Heart left ventricle (tissue), 16 donors: Measurements from ENCODE around the gene MRTFA. TPM values are rescaled to one million over a fixed set of nuclear protein-coding genes. Genes with fewer than 3 reads are reported as not detected.
A peak's percentile ranks its signal among the peaks of the same experiment; 100 is the strongest.

Source experiments
- ATAC-seq, 4 donors: fragments of 200-7000 bp; cut with Tn5 transposase; one replicate each; pipeline ENCODE4 v1.9.1; 2020 to 2022; ENCODE audit warnings: moderate library complexity in 4 of 4, mild to moderate bottlenecking in 3 of 4, moderate number of reproducible peaks in 1 of 4
- DNase-seq, 5 donors: peaks; one replicate each; pipeline ENCODE4 v3.0.0-alpha.2; 2020
- H3K27ac ChIP-seq, 12 donors: fragments of 200-600 bp; sonication (generic) in 4 of 12; one replicate each; pipeline versions ENCODE4 v1.5.0 to v1.8.0; 2016 to 2022; ENCODE audit warnings: mild to moderate bottlenecking in 2 of 12
- H3K27me3 ChIP-seq, 9 donors: fragments of 200-600 bp; sonication (generic) in 2 of 9; one replicate each; pipeline versions ENCODE4 v1.5.1 to v1.8.0; 2016 to 2022; ENCODE audit warnings: mild to moderate bottlenecking in 3 of 9
- H3K36me3 ChIP-seq, 9 donors: fragments of 200-600 bp; sonication (generic) in 2 of 9; one replicate each; pipeline versions ENCODE4 v1.5.0 to v1.8.0; 2018 to 2022; ENCODE audit warnings: mild to moderate bottlenecking in 2 of 9
- H3K4me1 ChIP-seq, 12 donors: fragments of 200-600 bp; sonication (generic) in 4 of 12; one replicate each; pipeline versions ENCODE4 v1.5.0 to v1.8.0; 2016 to 2022; ENCODE audit warnings: mild to moderate bottlenecking in 3 of 12
- H3K4me3 ChIP-seq, 12 donors: fragments of 200-600 bp; sonication (generic) in 4 of 12; one replicate each; pipeline versions ENCODE4 v1.5.0 to v1.8.0; 2017 to 2022; ENCODE audit warnings: mild to moderate bottlenecking in 9 of 12, moderate library complexity in 4 of 12
- H3K9me3 ChIP-seq, 12 donors: fragments of 200-600 bp; sonication (generic) in 4 of 12; one replicate each; pipeline versions ENCODE4 v1.5.0 to v1.8.0; 2016 to 2022; ENCODE audit warnings: mild to moderate bottlenecking in 1 of 12
- POLR2A ChIP-seq, 2 donors: fragments of 450-650 bp; IDR thresholded peaks; one replicate each; pipeline ENCODE4 v1.6.1; 2017; ENCODE audit warnings: antibody characterized with exemption in 2 of 2, mild to moderate bottlenecking in 2 of 2, moderate library complexity in 2 of 2
- WGBS, 4 donors: extraction: QIAGEN DNeasy Blood & Tissue Kit in 2 of 4; methylation state at CpG; one replicate each; pipeline versions ENCODE4 v1.1.5 to v1.1.7; 2013 to 2018; 5-methylcytosine and 5-hydroxymethylcytosine counted together
- intact Hi-C, 10 donors: fragments of 100-400 bp; cut with DNase I; formaldehyde crosslinking; loops; one replicate each; pipeline versions ENCODE4 v1.11.1 to v1.14.2; 2022
- polyA plus RNA-seq, 2 donors: library from polyadenylated mRNA; stranded (reverse); fragments of 200-250 nt; gene quantifications; one replicate each; pipeline ENCODE4 v1.2.3, GENCODE V29; 2013
- total RNA-seq, 9 donors: library from RNA; depleted of rRNA in 2 of 9; stranded (reverse); fragments of >200 nt in 2 of 9; fragmentation: NEBNext Ultra II Directional in 3 of 9; extraction: Animal tissue kit (Norgen Biotek cat#: 25700) in 3 of 9; gene quantifications; one replicate each; pipeline versions ENCODE4 v1.1.0 to v1.2.4, GENCODE V29; 2016 to 2023
- TF ChIP-seq, protein P1 (sequence below), 12 donors: fragments of 200-600 bp; sonication (generic) in 4 of 12; IDR thresholded peaks; one replicate each; pipeline versions ENCODE4 v1.5.0 to v1.8.0; 2018 to 2022; ENCODE audit warnings: antibody characterized with exemption in 12 of 12, mild to moderate bottlenecking in 5 of 12
- donor health status: ischemic (EF 13 %, LVEDD 7.1; RV severe dilation, severe dysfunction).
- donor health status: healthy with polysubstance abuse.
- donor health status: DM: no; HTN: yes; CAD: no.
- donor health status: DM: no; HTN: no; CAD: no.
- donor health status: ischemic (EF 25% LVEDD 6.9; RV normal size, moderate dysfunction).
- donor health status: ischemic (EF 25% LVEDD 5.7; RV mildly dilated, moderate dysfunction).
- donor health status: healthy.
- donor health status: DM: yes; HTN: yes; CAD: no.
- donor health status: ischemic (EF 35%, LVEDD 5.7; RV mildly dilated, moderate dysfunction).
- donor health status: nonischemic (EF 11% LVEDD 7.7; RV severe dilation, severe dysfunction).
- donor health status: DM: yes; HTN: yes; CAD: no.
- donor health status: PGD.
- donor health status: ischemic (EF 29% LVEDD 5.4; RV normal size, mild dysfunction).
- donor health status: nonischemic (EF 23%, LVEDD 6.1; RV moderate dilation, normal function).

The MRTFA gene
- total and polyA plus RNA-seq, 11 donors: 14.0 to 52.6 (median 26.9) TPM

DNA sequence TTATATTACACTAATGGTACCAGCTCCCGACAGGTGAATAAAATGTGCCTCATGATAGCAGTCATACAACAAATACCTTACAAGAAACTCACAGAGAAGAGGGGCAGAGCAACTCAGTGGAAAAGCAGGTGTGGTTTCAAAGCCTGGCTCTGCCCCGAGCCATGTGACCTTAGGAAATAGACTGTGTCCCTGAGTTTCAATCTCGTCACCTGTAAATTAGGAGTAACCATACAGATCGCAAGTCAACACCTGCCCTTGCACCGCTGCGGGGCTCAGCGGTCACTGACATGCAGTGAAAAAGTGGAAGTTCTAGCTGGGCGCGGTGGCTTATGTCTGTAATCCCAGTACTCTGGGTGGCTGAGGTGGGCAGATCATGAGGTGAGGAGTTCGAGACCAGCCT is 11.9 kb upstream of the MRTFA start:
- Histone ChIP-seq H3K27ac (no peak overlapping the region), H3K9me3 (no peaks in the 10 kb centered on the region), H3K4me3 (no peak overlapping the region), H3K36me3 (no peaks in the 10 kb centered on the region), H3K27me3 (no peaks in the 10 kb centered on the region), H3K4me1 (peaks cover 0 to 31% (median 15%) of the 10 kb centered on the region in 12 donors)
- intact Hi-C loops: loop anchor here in 8 of 10 donors (2.0 to 10.0 kb wide), 6 partner anchors 94 to 212 kb away; no protein-coding TSS in a partner anchor
- TF ChIP-seq, protein P1, sequence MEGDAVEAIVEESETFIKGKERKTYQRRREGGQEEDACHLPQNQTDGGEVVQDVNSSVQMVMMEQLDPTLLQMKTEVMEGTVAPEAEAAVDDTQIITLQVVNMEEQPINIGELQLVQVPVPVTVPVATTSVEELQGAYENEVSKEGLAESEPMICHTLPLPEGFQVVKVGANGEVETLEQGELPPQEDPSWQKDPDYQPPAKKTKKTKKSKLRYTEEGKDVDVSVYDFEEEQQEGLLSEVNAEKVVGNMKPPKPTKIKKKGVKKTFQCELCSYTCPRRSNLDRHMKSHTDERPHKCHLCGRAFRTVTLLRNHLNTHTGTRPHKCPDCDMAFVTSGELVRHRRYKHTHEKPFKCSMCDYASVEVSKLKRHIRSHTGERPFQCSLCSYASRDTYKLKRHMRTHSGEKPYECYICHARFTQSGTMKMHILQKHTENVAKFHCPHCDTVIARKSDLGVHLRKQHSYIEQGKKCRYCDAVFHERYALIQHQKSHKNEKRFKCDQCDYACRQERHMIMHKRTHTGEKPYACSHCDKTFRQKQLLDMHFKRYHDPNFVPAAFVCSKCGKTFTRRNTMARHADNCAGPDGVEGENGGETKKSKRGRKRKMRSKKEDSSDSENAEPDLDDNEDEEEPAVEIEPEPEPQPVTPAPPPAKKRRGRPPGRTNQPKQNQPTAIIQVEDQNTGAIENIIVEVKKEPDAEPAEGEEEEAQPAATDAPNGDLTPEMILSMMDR (IDR thresholded peaks at IDR 0.05): no peak
- no peak for TF ChIP-seq POLR2A (IDR thresholded peaks at IDR 0.05)
- ATAC-seq (no peak), DNase-seq (no peak)
- WGBS, 4 donors: 88 to 97% (median 96%) methylated on average over 10 of the region's 10 CpGs

DNA sequence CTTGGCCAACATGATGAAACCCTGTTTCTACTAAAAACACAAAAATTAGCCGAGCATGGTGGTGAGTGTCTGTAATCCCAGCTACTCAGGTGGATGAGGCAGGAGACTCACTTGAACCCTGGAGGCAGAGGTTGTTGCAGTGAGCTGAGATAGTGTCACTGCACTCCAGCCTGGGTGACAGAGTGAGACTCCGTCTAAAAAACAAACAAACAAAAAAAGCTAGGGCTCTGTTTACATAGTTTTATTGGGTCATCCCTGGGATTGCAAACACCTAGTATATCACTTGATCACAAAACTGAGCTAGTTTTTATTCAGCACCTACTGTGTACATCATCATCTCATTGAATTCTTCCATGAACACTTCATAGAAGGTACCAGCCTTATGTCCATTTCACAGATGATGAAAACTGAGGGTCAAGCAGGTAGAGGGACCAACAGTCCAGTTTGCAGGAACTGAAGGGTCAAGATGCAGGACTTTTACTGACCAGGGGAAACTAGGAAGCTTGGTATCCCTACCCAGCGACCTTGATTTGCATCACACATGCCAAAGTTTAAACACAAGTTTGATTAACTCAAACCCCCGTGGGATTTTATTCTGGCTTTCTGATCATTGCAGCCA is 9.2 kb upstream of the MRTFA start:
- H3K4me1 ChIP-seq: peaks cover 0 to 8% (median 0%) of the 10 kb centered on the region in 12 donors
- H3K9me3 ChIP-seq: no peaks in the 10 kb centered on the region
- no peaks in the 10 kb centered on the region for H3K36me3 ChIP-seq
- no peak for DNase-seq
- ATAC-seq: no peak
- no peak overlapping the region for H3K4me3 ChIP-seq
- WGBS, 4 donors: 62 to 72% (median 70%) methylated on average over 4 of the region's 4 CpGs
- TF ChIP-seq, protein P1 (IDR thresholded peaks at IDR 0.05): no peak
- TF ChIP-seq POLR2A (IDR thresholded peaks at IDR 0.05): no peak
- peak overlapping the region in 1 of 12 donors; percentile 76 for H3K27ac ChIP-seq
- H3K27me3 ChIP-seq: no peaks in the 10 kb centered on the region
- intact Hi-C loops: loop anchor here (1.0 to 10.0 kb wide), 9 partner anchors 91 to 209 kb away; no protein-coding TSS in a partner anchor

DNA sequence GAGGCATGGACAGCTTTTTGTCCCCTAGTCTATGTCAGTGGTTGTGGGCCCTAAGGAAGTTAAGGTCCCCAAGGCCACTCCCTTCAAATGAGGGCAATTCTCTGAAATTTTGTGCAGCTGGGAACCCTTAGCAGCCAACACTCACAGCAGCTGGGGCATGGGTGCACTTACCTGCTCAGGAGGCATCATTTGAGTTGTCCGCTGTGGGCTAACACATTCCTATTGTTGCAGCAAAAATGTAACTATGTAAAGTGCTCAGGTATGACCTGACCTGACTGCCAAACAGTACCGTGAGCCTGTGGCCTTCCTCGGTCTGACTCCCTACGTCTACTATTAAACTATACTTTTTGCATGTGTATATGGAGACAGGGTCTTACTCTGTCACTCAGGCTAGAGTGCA is 5.8 kb upstream of the MRTFA start:
- TF ChIP-seq POLR2A (IDR thresholded peaks at IDR 0.05): no peak
- TF ChIP-seq, protein P1 (IDR thresholded peaks at IDR 0.05): no peak
- no peak overlapping the region for H3K4me3 ChIP-seq
- H3K9me3 ChIP-seq: no peaks in the 10 kb centered on the region
- H3K4me1 ChIP-seq: peaks cover 0 to 20% (median 6%) of the 10 kb centered on the region in 12 donors
- H3K36me3 ChIP-seq: no peaks in the 10 kb centered on the region
- ATAC-seq (no peak), DNase-seq (no peak)
- no peak overlapping the region for H3K27ac ChIP-seq
- 86 to 99% (median 94%) methylated on average over 4 of the region's 4 CpGs for WGBS, 4 donors
- intact Hi-C loops: loop anchor here in 6 of 10 donors (5.0 to 10.0 kb wide), 3 partner anchors 88 to 118 kb away; no protein-coding TSS in a partner anchor
- no peaks in the 10 kb centered on the region for H3K27me3 ChIP-seq

DNA sequence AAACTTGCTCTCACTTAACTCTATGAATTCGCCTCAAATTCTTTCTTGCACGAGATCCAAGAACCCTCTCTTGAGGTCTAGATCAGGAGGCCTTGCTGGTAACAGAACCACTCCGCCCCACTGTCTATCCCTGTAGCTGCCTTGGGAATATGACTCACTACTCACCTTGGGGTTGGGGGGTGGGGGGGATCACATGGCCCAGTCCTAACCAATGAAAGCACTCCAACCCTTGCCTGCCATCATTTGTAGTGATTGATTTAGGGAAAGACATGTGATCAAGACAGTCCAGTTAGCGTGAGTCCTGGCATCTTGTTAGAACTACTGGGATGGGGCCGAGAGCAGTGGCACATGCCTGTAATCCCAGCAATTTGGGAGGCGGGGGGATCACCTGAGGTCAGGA is 4.8 kb upstream of the MRTFA start:
- WGBS, 4 donors: 91 to 96% (median 95%) methylated on average over 6 of the region's 6 CpGs
- no peak overlapping the region for H3K27ac ChIP-seq
- no peak overlapping the region for H3K4me3 ChIP-seq
- H3K27me3 ChIP-seq: no peaks in the 10 kb centered on the region
- intact Hi-C loops: loop anchor here in 6 of 10 donors (5.0 to 10.0 kb wide), 3 partner anchors 86 to 116 kb away; no protein-coding TSS in a partner anchor
- DNase-seq (no peak), ATAC-seq (no peak)
- peaks cover 0 to 18% (median 6%) of the 10 kb centered on the region in 12 donors for H3K4me1 ChIP-seq
- TF ChIP-seq, protein P1 (IDR thresholded peaks at IDR 0.05): no peak
- TF ChIP-seq POLR2A (IDR thresholded peaks at IDR 0.05): no peak
- H3K36me3 ChIP-seq: no peaks in the 10 kb centered on the region
- no peaks in the 10 kb centered on the region for H3K9me3 ChIP-seq
